GM12878 (cell line): ENCODE data around the gene RAD1. TPM values are rescaled to one million over a fixed set of nuclear protein-coding genes. Genes with fewer than 3 reads are reported as not detected.

ENCODE experiments used
- ATAC-seq: fragments of 200-7000 bp; cut with Tn5 transposase; 3 replicates; pipeline ENCODE4 v1.9.1; 2020; ENCODE audit warnings: mild to moderate bottlenecking, moderate library complexity
- BruUV-seq: library from RNA; stranded (reverse); fragments of 400-500 nt; replicated peaks from 2 replicates; lab custom pipeline; 2021; lab: Mats Ljungman, UMichigan
- CTCF ChIA-PET: fragments of 300-600 bp; sonication (Branson Sonifier 250); formaldehyde crosslinking; extraction: SDS; loops from one replicate; lab custom pipeline; 2021; ENCODE audit warnings: inconsistent platforms; lab: Yijun Ruan, JAX
- POLR2A ChIA-PET: fragments of 350-600 bp; formaldehyde crosslinking; extraction: SDS; loops from one replicate; lab custom pipeline; 2021; ENCODE audit warnings: inconsistent platforms; lab: Charles Lee
- RAD21 ChIA-PET: fragments of 300-600 bp; sonication (Branson Sonifier 250); formaldehyde crosslinking; loops from one replicate; lab custom pipeline; 2023; ENCODE audit warnings: antibody characterized with exemption; ENCODE audit not compliant: unreplicated experiment; lab: Charles Lee
- SMC1A ChIA-PET: fragments of 300-600 bp; sonication (Branson Sonifier 250); formaldehyde crosslinking; loops from one replicate; lab custom pipeline; 2023; ENCODE audit not compliant: unreplicated experiment, uncharacterized antibody; lab: Charles Lee
- DNase-seq: peaks from one replicate; pipeline ENCODE4 v3.0.0-alpha.2; 2011; ENCODE audit warnings: low read depth, low spot score
- FAIRE-seq: peaks from 3 replicates; lab custom pipeline; 2011; peaks lifted over from hg19 to GRCh38; lab: Jason Lieb, UNC
- H2AFZ ChIP-seq: 2 replicates; pipeline ENCODE4 v1.6.0; 2011; ENCODE audit warnings: low read depth, low read length, control low read depth; ENCODE audit not compliant: control insufficient read depth
- H3K27ac ChIP-seq: 2 replicates; pipeline ENCODE4 v1.5.1; 2011; ENCODE audit warnings: control low read depth; ENCODE audit not compliant: control insufficient read depth, insufficient read depth
- H3K27me3 ChIP-seq, 2 experiments: replicated peaks in 1 of 2; 2 replicates each; pipeline versions ENCODE4 v1.6.0 to v1.6.1; 2011; ENCODE audit warnings: low read length in 1 of 2; ENCODE audit not compliant: control insufficient read depth in 2 of 2, insufficient read depth in 2 of 2
- H3K36me3 ChIP-seq, 2 experiments: 2 replicates each; pipeline ENCODE4 v1.5.1; 2011; ENCODE audit warnings: low read length in 1 of 2; ENCODE audit not compliant: control insufficient read depth in 2 of 2, insufficient read depth in 2 of 2
- H3K4me1 ChIP-seq: 2 replicates; pipeline ENCODE4 v1.6.1; 2011; ENCODE audit warnings: mild to moderate bottlenecking, low read length, moderate library complexity, mixed read lengths; ENCODE audit not compliant: control insufficient read depth, insufficient read depth
- H3K4me2 ChIP-seq: 2 replicates; pipeline ENCODE4 v1.6.0; 2011; ENCODE audit warnings: control low read depth; ENCODE audit not compliant: control insufficient read depth, insufficient read depth
- H3K4me3 ChIP-seq: fragments of 200-600 bp; sonication (generic); 2 replicates; pipeline ENCODE4 v1.5.1; 2016
- H3K79me2 ChIP-seq: 2 replicates; pipeline ENCODE4 v1.6.0; 2011; ENCODE audit warnings: low read length; ENCODE audit not compliant: control insufficient read depth, insufficient read depth
- H3K9ac ChIP-seq: 2 replicates; pipeline ENCODE4 v1.8.0; 2011; ENCODE audit warnings: low read length, control low read depth, mixed read lengths; ENCODE audit not compliant: control insufficient read depth, insufficient read depth
- H3K9me3 ChIP-seq: replicated peaks from 3 replicates; pipeline ENCODE4 v1.5.1; 2011; ENCODE audit warnings: mild to moderate bottlenecking, low read length; ENCODE audit not compliant: control insufficient read depth, insufficient read depth
- H4K20me1 ChIP-seq: 2 replicates; pipeline ENCODE4 v1.6.0; 2011; ENCODE audit not compliant: control insufficient read depth, insufficient read depth
- MXI1 ChIP-seq: fragments of 150-350 bp; IDR thresholded peaks from 2 replicates; pipeline ENCODE4 v1.6.1; 2011; ENCODE audit warnings: low read depth, mild to moderate bottlenecking, inconsistent platforms, low read length, improper control_type of control experiment
- NBN ChIP-seq: fragments of 450-650 bp; IDR thresholded peaks from 2 replicates; pipeline ENCODE4 v1.6.1; 2016
- POLR2AphosphoS2 ChIP-seq: IDR thresholded peaks from 2 replicates; pipeline ENCODE4 v1.6.1; 2011; ENCODE audit warnings: low read depth, mild to moderate bottlenecking, low read length, improper control_type of control experiment, moderate library complexity
- POLR2AphosphoS5 ChIP-seq: IDR thresholded peaks from 2 replicates; pipeline ENCODE4 v1.6.1; 2011; ENCODE audit warnings: mild to moderate bottlenecking, low read length, inconsistent platforms
- RAD51 ChIP-seq: fragments of 450-650 bp; IDR thresholded peaks from 2 replicates; pipeline ENCODE4 v1.6.1; 2016; ENCODE audit warnings: moderate library complexity, mild to moderate bottlenecking, inconsistent platforms
- RUNX3 ChIP-seq: IDR thresholded peaks from 2 replicates; pipeline ENCODE4 v1.6.1; 2012; ENCODE audit warnings: low read length, inconsistent platforms
- STAT3 ChIP-seq: IDR thresholded peaks from 2 replicates; pipeline ENCODE4 v1.6.1; 2011; ENCODE audit warnings: low read depth, low read length, improper control_type of control experiment
- TBL1XR1 ChIP-seq: IDR thresholded peaks from 2 replicates; pipeline ENCODE4 v1.6.1; 2012; ENCODE audit warnings: low read depth, low read length, improper control_type of control experiment
- ZBTB40 ChIP-seq: fragments of 450-650 bp; IDR thresholded peaks from 2 replicates; pipeline ENCODE4 v1.6.1; 2016; ENCODE audit warnings: mild to moderate bottlenecking, moderate library complexity, borderline replicate concordance
- WGBS: methylation state at CpG from one replicate; pipeline ENCODE4 v1.1.6; 2016; ENCODE audit warnings: low lambda C conversion rate; ENCODE audit not compliant: insufficient replicate concordance, insufficient coverage; ENCODE audit errors: missing lambda C conversion rate; 5-methylcytosine and 5-hydroxymethylcytosine counted together
- in situ Hi-C: fragments of 300-500 bp; cut with MboI; formaldehyde crosslinking; loops from 9 replicates; pipeline ENCODE4 v1.14.3; 2018; ENCODE audit warnings: mixed read lengths
- intact Hi-C: fragments of 100-400 bp; cut with micrococcal nuclease; formaldehyde crosslinking; loops from one replicate; pipeline ENCODE4 v1.14.2; 2022; ENCODE audit not compliant: unreplicated experiment
- polyA plus RNA-seq, 11 experiments: library from polyadenylated mRNA; depleted of rRNA in 4 of 11; unstranded in 6 of 11; stranded (reverse) in 5 of 11; fragments of >200 nt; fragmentation: Nextera tagmentation in 4 of 11; fragmentation: Illumina TruSeq in 1 of 11; extraction: Ambion mirVana in 4 of 11; extraction: Trizol in 1 of 11; gene quantifications; 1 replicate in 1 of 11; 2 replicates in 10 of 11; pipeline versions ENCODE4 v1.2.1 to v1.2.3, GENCODE V29; 2011 to 2016; ENCODE audit warnings: inconsistent platforms in 2 of 11, missing spikeins in 2 of 11, low read depth in 1 of 11
- total RNA-seq, 4 experiments: library from RNA; depleted of rRNA in 3 of 4; stranded (reverse); fragments of >200 nt in 3 of 4; fragmentation: Illumina TruSeq in 1 of 4; extraction: Trizol in 1 of 4; gene quantifications; 2 replicates each; pipeline versions ENCODE4 v1.2.1 to v1.2.3, GENCODE V29; 2013 to 2021

The RAD1 gene
- total and polyA plus RNA-seq, 10 of the 15 experiments (the other 5 are each of a cell fraction or from before 2014, with no cell fraction given), result 21.1 to 58.4 (median 37.2) TPM

GRCh38 chr5:34927785-34928184 lies 12.5 kb upstream of the RAD1 start:
- no peak overlapping the region for H2AFZ ChIP-seq
- POLR2A ChIA-PET, result interaction anchor here (3.3 kb wide), 1 partner anchor 11 kb away, joined by 79 read pairs; the partner anchor contains the start of genes BRIX1 and RAD1
- 98% methylated on average over 5 of the region's 5 CpGs for WGBS

GRCh38 chr5:34926318-34926888 lies 11.1 kb upstream of the RAD1 start:
- in situ Hi-C loops, result no loop called here
- H3K79me2 ChIP-seq, result peaks cover 17% of the 10 kb centered on the region
- SMC1A ChIA-PET, result interaction anchor here (0.6 kb wide), 1 partner anchor 10 kb away, joined by 4 read pairs; no protein-coding TSS in a partner anchor
- CTCF ChIA-PET, result no interaction called here
- H3K9me3 ChIP-seq, result no peaks in the 10 kb centered on the region
- no peak for FAIRE-seq
- BruUV-seq, result TSS peak; percentile 54
- POLR2A ChIA-PET, result no interaction called here
- peak; percentile 34; the same call in 1 of the 2 replicates for TF ChIP-seq POLR2AphosphoS5
- TF ChIP-seq NBN, result no peak
- no peak for TF ChIP-seq ZBTB40
- H3K27me3 ChIP-seq, result no peaks in the 10 kb centered on the region
- no peak overlapping the region for H3K27ac ChIP-seq
- no peaks in the 10 kb centered on the region for H4K20me1 ChIP-seq
- H3K9ac ChIP-seq, result no peak overlapping the region
- no peak for ATAC-seq
- peaks cover 0 to 14% of the 10 kb centered on the region in 2 experiments; a peak in 3 of 4 replicates for H3K36me3 ChIP-seq
- WGBS, result 63% methylated on average over 3 of the region's 3 CpGs
- RAD21 ChIA-PET, result no interaction called here
- no peaks in the 10 kb centered on the region; the same call in 1 of the 2 replicates for H3K4me1 ChIP-seq
- H3K4me2 ChIP-seq, result no peak overlapping the region
- intact Hi-C loops, result loop anchor here (10.0 kb wide), 1 partner anchor 1228 kb away; the partner anchor contains the start of genes LMBRD2 and SKP2
- no peak for DNase-seq
- no peak overlapping the region for H2AFZ ChIP-seq
- no peak overlapping the region for H3K4me3 ChIP-seq

More at GRCh38 chr5:34927785-34928184, 12.5 kb upstream of the RAD1 start:
- H3K4me2 ChIP-seq, result no peak overlapping the region
- TF ChIP-seq POLR2AphosphoS2 (no peak), RAD51 (no peak), RUNX3 (no peak), MXI1 (no peak), STAT3 (no peak), TBL1XR1 (no peak)
- H3K4me3 ChIP-seq, result no peak overlapping the region
- ChIA-PET SMC1A (no interaction called here), RAD21 (interaction anchor here (2.9 kb wide), 1 partner anchor 11 kb away, joined by 50 read pairs; the partner anchor contains the start of genes BRIX1 and RAD1), CTCF (no interaction called here)
- no peaks in the 10 kb centered on the region for H4K20me1 ChIP-seq
- no TSS peak for BruUV-seq
- intact Hi-C loops, result loop anchor here (2.0 to 10.0 kb wide), 2 partner anchors 13 to 1227 kb away; partner anchors contain the start of genes BRIX1, LMBRD2, RAD1 and SKP2
- in situ Hi-C loops, result no loop called here
- no peaks in the 10 kb centered on the region for H3K9me3 ChIP-seq
- ATAC-seq, result no peak
- no peak for DNase-seq
- no peak for FAIRE-seq
- H3K4me1 ChIP-seq, result no peaks in the 10 kb centered on the region; the same call in 1 of the 2 replicates
- H3K36me3 ChIP-seq, result peaks cover 0 to 9% of the 10 kb centered on the region in 2 experiments; a peak in 3 of 4 replicates
- H3K27me3 ChIP-seq, result no peaks in the 10 kb centered on the region
- no peak overlapping the region for H3K27ac ChIP-seq
- H3K9ac ChIP-seq, result no peak overlapping the region
- H3K79me2 ChIP-seq, result peaks cover 29% of the 10 kb centered on the region
